Upper lobe of right lung (tissue), 1 donor: ENCODE measurements around the gene SMAP2. TPM values are rescaled to one million over a fixed set of nuclear protein-coding genes. Genes with fewer than 3 reads are reported as not detected.

Experiments used
- ATAC-seq: fragments of 200-7000 bp; cut with Tn5 transposase; one replicate; pipeline ENCODE4 v1.9.1; 2020; ENCODE audit warnings: mild to moderate bottlenecking, moderate library complexity
- DNase-seq: peaks from one replicate; pipeline ENCODE4 v3.0.0-alpha.2; 2020
- H3K27ac ChIP-seq: fragments of 200-600 bp; one replicate; pipeline ENCODE4 v1.8.0; 2022
- H3K27me3 ChIP-seq: fragments of 200-600 bp; one replicate; pipeline ENCODE4 v1.8.0; 2022; ENCODE audit warnings: mild to moderate bottlenecking
- H3K36me3 ChIP-seq: fragments of 200-600 bp; one replicate; pipeline ENCODE4 v1.8.0; 2022
- H3K4me1 ChIP-seq: fragments of 200-600 bp; one replicate; pipeline ENCODE4 v1.8.0; 2022
- H3K4me3 ChIP-seq: fragments of 200-600 bp; one replicate; pipeline ENCODE4 v1.8.0; 2022; ENCODE audit warnings: mild to moderate bottlenecking
- H3K9me3 ChIP-seq: fragments of 200-600 bp; one replicate; pipeline ENCODE4 v1.8.0; 2022
- intact Hi-C: fragments of 100-400 bp; cut with DNase I; formaldehyde crosslinking; loops from one replicate; pipeline ENCODE4 v1.11.0; 2022
- total RNA-seq: library from RNA; stranded (reverse); fragmentation: NEBNext Ultra II Directional; extraction: Animal tissue kit (Norgen Biotek cat#: 25700); gene quantifications from one replicate; pipeline ENCODE4 v1.2.1, GENCODE V29; 2021
- TF ChIP-seq, protein P1 (sequence below): fragments of 200-600 bp; IDR thresholded peaks from one replicate; pipeline ENCODE4 v1.8.0; 2022; ENCODE audit warnings: antibody characterized with exemption
- donor health status: DM: no; HTN: yes; CAD: no; lungs with severe emphysema.

The SMAP2 gene
- total RNA-seq, 1 donor from 2014 or later, result 55.3 TPM

DNA sequence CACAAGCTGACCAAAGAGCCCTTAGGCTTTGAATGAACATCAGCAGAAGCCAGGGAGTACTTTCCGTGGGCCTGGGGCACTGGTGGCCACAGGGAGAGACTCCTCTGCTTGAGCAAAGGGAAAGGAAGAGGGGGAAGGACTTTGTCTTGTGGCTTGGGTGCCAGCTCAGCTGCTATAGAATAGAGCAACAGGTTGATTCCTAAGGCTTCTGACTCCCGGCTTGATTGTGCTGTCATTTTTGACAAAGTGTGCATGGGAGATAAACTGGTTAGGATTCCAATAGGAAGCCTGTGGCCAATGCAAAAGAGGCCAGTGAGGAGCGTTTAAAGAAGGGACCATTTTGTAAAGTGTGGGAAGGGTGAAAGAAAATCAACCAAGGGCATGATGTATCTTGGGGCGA is 11.9 kb upstream of the SMAP2 start:
- no peaks in the 10 kb centered on the region for H3K4me1 ChIP-seq
- H3K36me3 ChIP-seq, result no peaks in the 10 kb centered on the region
- H3K27ac ChIP-seq, result no peak overlapping the region
- DNase-seq (no peak), ATAC-seq (no peak)
- TF ChIP-seq, protein P1, sequence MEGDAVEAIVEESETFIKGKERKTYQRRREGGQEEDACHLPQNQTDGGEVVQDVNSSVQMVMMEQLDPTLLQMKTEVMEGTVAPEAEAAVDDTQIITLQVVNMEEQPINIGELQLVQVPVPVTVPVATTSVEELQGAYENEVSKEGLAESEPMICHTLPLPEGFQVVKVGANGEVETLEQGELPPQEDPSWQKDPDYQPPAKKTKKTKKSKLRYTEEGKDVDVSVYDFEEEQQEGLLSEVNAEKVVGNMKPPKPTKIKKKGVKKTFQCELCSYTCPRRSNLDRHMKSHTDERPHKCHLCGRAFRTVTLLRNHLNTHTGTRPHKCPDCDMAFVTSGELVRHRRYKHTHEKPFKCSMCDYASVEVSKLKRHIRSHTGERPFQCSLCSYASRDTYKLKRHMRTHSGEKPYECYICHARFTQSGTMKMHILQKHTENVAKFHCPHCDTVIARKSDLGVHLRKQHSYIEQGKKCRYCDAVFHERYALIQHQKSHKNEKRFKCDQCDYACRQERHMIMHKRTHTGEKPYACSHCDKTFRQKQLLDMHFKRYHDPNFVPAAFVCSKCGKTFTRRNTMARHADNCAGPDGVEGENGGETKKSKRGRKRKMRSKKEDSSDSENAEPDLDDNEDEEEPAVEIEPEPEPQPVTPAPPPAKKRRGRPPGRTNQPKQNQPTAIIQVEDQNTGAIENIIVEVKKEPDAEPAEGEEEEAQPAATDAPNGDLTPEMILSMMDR, result no peak
- H3K4me3 ChIP-seq, result no peak overlapping the region
- no peaks in the 10 kb centered on the region for H3K27me3 ChIP-seq
- intact Hi-C loops, result no loop called here
- H3K9me3 ChIP-seq, result no peaks in the 10 kb centered on the region

DNA sequence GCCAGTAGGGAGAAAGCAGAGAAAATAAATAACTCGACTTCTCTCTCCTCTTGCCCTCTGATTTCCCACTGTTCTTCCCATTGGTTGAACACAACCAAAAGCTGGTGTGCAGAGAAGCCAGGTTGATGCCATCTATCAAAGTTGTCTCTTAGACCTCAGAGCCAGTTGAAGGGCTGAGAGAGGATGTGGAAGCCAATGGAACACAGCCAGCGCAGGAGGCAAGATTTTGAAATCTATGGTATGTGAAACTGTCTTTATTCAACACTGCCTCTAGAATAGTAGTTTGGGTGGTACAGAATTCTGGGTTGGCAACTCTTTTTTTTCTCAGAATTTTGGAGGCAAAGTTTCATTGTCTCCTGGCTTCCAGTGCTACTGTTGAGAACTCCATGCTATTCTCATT is 11.3 kb upstream of the SMAP2 start:
- TF ChIP-seq, protein P1, result no peak
- Histone ChIP-seq H3K27me3 (no peaks in the 10 kb centered on the region), H3K4me1 (no peaks in the 10 kb centered on the region), H3K36me3 (no peaks in the 10 kb centered on the region), H3K9me3 (no peaks in the 10 kb centered on the region), H3K4me3 (no peak overlapping the region), H3K27ac (no peak overlapping the region)
- intact Hi-C loops, result no loop called here
- DNase-seq (no peak), ATAC-seq (no peak)

DNA sequence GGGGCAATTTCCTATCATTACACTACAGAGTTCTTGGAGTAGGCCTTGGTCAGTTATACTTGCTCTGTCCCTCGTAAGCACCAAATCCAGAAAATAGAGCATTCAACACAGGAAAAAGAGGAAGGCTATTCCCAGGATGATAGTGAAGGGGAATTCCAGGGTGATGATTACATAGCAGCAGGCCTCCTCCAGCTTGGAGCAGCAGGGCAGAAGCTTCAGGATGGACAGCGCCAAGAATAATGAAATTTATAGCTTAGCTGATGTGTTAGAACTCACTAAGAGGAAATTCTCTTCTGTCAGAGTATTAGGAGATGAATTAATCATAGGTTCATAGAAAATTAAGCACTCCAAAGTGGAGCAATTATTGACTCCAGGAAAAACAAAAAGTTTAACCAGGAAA is 10.8 kb upstream of the SMAP2 start:
- Histone ChIP-seq H3K27ac (no peak overlapping the region), H3K9me3 (no peaks in the 10 kb centered on the region), H3K4me3 (no peak overlapping the region), H3K27me3 (no peaks in the 10 kb centered on the region), H3K4me1 (no peaks in the 10 kb centered on the region), H3K36me3 (no peaks in the 10 kb centered on the region)
- intact Hi-C loops, result no loop called here
- DNase-seq (no peak), ATAC-seq (no peak)
- TF ChIP-seq, protein P1, result no peak

GRCh38 chr1:40363721-40364120 is 9.8 kb upstream of the SMAP2 start:
- no peak overlapping the region for H3K27ac ChIP-seq
- intact Hi-C loops, result no loop called here
- H3K4me1 ChIP-seq, result no peaks in the 10 kb centered on the region
- H3K27me3 ChIP-seq, result no peaks in the 10 kb centered on the region
- H3K4me3 ChIP-seq, result no peak overlapping the region
- TF ChIP-seq, protein P1, result no peak
- H3K9me3 ChIP-seq, result no peaks in the 10 kb centered on the region
- DNase-seq, result no peak
- no peaks in the 10 kb centered on the region for H3K36me3 ChIP-seq
- ATAC-seq, result no peak

DNA sequence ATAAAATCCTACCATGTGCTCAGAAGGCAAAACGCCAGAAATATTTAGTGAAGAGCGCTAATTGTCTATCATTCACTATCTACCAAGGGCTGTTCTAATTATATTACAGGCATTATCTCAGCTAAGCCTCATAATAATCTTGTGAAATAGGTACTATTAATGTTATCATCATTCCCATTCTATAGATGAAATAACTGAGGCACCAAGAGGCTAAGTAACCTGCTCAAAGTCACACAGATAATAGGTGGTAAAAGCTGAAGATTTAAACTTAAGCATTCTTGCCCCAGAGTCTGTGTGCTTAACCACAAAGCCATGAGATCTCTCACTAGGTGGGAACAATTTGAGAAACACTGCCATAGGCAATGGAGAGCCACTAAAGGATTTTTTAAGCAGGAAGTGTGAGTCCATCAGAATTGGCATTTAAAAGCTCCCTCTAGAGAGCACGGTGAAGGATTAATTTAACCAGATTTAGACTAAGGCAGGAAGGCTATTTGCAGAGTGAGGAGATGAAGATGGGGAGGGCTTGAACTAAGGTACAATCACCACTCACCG is 1.7 kb upstream of the SMAP2 start:
- TF ChIP-seq, protein P1, result no peak
- ATAC-seq, result no peak
- intact Hi-C loops, result no loop called here
- H3K36me3 ChIP-seq, result no peaks in the 10 kb centered on the region
- no peak overlapping the region for H3K27ac ChIP-seq
- H3K9me3 ChIP-seq, result no peaks in the 10 kb centered on the region
- peaks cover 9% of the 10 kb centered on the region for H3K4me1 ChIP-seq
- no peak overlapping the region for H3K4me3 ChIP-seq
- no peak for DNase-seq
- no peaks in the 10 kb centered on the region for H3K27me3 ChIP-seq

DNA sequence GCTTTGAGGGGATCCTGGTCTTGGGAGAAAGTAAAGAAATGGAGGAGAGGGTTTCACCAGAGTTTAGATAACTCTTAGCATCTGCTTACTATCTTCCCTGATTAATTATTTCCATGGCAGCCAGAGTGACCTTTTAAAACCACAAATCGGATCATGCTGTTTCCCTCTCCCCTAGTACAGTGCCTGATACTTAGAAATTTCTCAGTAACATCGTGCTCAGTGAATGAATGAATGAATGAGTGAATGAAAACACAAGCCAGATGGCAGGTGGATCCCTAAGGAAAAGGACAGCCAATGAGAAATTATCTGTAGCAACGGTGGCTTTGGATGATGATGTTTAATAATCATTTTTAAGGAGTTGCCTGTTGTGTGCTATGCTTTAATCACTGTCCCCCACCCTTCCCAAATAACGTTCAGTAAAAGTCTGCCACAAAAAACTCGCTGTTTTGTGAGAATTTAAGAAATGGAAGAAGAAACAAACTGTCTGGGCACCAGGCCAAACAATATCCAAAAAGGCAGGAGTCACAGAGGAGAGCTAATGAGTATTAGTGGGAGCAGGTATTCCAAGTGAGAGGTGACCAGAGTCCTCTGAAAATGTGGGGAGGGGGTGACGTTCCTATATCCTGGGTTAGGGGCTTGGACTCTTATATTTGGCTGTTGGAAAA is 737 bp upstream of the SMAP2 start:
- no peak overlapping the region for H3K27ac ChIP-seq

More for the DNA sequence above, 737 bp upstream of the SMAP2 start:
- intact Hi-C loops, result no loop called here
- Histone ChIP-seq H3K4me1 (peaks cover 9% of the 10 kb centered on the region), H3K9me3 (no peaks in the 10 kb centered on the region), H3K27me3 (no peaks in the 10 kb centered on the region), H3K4me3 (peak overlapping the region; percentile 95), H3K36me3 (no peaks in the 10 kb centered on the region)
- no peak for DNase-seq
- ATAC-seq, result no peak
- TF ChIP-seq, protein P1, result no peak
